Esophagus squamous epithelium (tissue), 4 donors: ENCODE results near the gene RPN1.

Experiments
- POLR2A ChIP-seq, 4 donors: fragments of 450-650 bp; IDR thresholded peaks; one replicate each; pipeline ENCODE4 v1.6.1; 2017; ENCODE audit warnings: antibody characterized with exemption in 4 of 4, mild to moderate bottlenecking in 4 of 4, moderate library complexity in 3 of 4
- TF ChIP-seq, protein P1 (sequence below), 6 experiments: fragments of 450-650 bp in 4 of 6; fragments of 200-600 bp in 2 of 6; sonication (generic) in 2 of 6; IDR thresholded peaks; one replicate each; pipeline ENCODE4 v1.5.1; 2016 to 2019; ENCODE audit warnings: antibody characterized with exemption in 6 of 6, mild to moderate bottlenecking in 4 of 6, moderate library complexity in 4 of 6

- TF ChIP-seq, protein P1, sequence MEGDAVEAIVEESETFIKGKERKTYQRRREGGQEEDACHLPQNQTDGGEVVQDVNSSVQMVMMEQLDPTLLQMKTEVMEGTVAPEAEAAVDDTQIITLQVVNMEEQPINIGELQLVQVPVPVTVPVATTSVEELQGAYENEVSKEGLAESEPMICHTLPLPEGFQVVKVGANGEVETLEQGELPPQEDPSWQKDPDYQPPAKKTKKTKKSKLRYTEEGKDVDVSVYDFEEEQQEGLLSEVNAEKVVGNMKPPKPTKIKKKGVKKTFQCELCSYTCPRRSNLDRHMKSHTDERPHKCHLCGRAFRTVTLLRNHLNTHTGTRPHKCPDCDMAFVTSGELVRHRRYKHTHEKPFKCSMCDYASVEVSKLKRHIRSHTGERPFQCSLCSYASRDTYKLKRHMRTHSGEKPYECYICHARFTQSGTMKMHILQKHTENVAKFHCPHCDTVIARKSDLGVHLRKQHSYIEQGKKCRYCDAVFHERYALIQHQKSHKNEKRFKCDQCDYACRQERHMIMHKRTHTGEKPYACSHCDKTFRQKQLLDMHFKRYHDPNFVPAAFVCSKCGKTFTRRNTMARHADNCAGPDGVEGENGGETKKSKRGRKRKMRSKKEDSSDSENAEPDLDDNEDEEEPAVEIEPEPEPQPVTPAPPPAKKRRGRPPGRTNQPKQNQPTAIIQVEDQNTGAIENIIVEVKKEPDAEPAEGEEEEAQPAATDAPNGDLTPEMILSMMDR (IDR thresholded peaks at IDR 0.05): no peak
- TF ChIP-seq POLR2A (IDR thresholded peaks at IDR 0.05): no peak
Observed at GRCh38 chr3:128588147-128588546, 62.5 kb downstream of the RPN1 start.
